NCI-H748 treated with DMSO at 0.1 percent for 48 hours (cell line): Measurements from ENCODE around the gene GPR171.
"Not testable (repeated sequence)": the region's sequence is repeated elsewhere in the genome, so short reads cannot be mapped to it uniquely, and the experiment has no call there.

ENCODE experiments used
- DNase-seq: peaks from one replicate; lab custom pipeline; 2025; lab: John Stamatoyannopoulos, UW

GPR171 gene

DNA sequence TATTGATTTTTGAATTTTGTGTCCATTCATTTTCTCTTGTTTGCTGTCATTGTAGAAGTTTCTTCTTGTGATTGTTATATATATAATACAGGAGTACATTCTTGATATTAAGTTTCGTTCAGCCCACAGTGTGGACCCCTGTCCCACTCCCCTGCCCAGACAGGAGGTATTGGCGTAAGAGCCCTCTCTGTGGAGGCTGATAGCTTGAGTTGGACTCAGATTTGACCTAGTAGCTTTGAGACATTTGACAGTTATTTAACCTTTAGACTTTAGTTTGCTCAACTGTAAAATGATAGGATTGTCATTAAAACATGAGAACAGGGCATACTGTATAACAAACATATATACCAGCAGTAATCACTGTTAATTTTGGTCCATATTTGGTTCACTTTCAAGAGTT lies 27.1 kb downstream of the GPR171 start:
- no peak for DNase-seq

DNA sequence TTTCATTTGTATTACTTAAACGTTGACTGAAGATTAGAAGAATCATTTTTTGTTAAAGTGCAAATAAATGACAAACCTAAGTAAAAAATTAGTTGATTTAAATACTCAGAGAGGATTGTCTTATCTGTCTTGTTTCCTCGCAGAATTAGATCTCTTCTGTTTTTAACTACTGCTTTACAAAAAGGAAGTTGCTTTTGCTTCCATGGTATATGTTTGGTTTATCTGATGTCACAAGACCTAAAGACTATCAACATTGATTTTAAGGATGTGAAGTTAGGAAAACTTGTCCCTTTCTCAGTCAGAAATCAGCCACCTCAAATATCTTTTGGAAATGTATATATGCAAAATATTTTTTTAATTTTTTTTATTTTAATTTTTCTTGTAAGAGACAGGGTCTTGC lies 28.7 kb downstream of the GPR171 start:
- no peak for DNase-seq

GRCh38 chr3:151171145-151171757 lies 31.8 kb downstream of the GPR171 start:
- DNase-seq: no peak

DNA sequence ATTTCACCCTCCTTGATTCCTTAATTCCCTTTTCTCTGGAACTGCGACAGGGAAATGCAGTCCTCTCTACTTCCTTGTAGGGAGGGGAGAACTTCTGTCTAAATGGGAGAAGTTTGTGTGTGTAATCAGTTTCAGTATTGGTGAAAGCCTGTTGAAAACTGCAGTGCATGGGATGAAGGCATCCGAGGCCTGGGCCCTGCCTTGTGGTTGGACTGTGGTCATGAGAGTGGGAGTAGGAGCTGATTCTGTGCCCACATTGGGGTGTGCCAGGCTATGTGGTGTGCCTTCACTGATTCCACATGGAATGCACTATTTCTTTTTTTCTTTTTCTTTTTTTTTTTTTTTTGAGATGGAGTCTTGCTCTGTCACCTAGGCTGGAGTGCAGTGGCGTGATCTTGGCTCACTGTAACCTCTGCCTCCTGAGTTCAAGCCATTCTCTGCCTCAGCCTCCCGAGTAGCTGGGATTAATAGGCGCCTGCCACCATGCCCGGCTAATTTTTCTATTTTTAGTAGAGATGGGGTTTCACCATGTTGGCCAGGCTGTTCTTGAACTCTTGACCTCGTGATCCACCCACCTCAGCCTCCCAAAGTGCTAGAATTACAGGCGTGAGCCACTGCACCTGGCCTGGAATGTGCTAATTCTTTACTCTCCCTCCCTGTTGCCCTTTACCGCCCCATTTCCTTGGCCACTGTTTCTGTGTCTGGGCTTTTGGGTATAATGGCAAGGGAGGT lies 32.9 kb downstream of the GPR171 start:
- not testable (repeated sequence) for DNase-seq

DNA sequence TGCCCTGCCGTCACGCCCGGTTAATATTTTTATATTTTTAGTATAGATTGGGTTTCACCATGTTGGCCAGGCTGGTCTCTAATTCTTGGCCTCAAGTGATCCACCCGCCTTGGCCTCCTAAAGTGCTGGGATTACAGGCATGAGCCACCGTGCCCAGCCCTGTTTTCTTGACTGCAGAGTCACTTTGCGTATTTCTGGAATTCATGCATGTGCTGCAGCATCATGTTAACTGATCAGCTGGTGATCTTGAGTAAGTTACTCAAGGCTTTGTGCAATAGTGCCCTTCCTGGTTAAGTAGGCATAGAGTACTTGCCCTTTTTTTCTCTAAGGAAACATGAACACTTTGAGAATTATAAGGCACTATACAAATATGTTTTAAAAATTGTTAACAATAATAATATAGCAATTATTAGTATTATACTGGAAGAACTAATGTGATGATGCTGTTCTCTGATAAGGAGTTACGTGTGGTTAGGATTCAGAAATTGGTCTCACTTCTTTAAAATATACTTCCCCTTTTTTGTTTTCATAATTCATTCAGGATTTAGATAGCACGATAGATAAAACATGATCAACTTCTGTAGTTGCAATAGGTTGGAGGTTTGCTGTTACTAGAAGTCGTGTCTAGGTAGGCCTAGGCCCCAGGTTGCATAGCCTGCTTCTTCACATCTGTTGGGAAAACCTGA lies 33.6 kb downstream of the GPR171 start:
- no peak for DNase-seq

- peak; percentile 48 for DNase-seq
Observed at GRCh38 chr3:151168269-151169094, 34.5 kb downstream of the GPR171 start.

DNA sequence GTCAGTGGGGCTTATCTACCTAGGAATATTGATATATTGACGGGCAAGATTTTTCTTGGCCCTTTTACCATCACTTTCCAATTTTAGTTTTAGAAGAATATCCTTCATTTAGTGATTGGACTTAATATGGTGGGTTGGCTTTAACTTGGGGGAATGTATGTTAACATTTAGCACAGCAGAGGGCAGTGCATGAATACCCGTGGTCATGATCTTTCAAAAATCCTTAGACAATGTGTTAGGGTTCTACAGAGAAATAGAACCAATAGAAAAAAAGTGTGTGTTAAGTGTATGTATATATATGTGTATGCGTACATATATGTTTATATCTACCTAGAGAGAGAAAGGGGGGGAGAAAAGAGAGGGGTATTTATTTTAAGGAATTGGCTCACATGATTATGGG lies 36.9 kb downstream of the GPR171 start:
- DNase-seq: no peak

GRCh38 chr3:151165226-151165625 lies 37.8 kb downstream of the GPR171 start:
- no peak for DNase-seq

GRCh38 chr3:151159806-151160205 lies 43.2 kb downstream of the GPR171 start:
- no peak for DNase-seq

DNA sequence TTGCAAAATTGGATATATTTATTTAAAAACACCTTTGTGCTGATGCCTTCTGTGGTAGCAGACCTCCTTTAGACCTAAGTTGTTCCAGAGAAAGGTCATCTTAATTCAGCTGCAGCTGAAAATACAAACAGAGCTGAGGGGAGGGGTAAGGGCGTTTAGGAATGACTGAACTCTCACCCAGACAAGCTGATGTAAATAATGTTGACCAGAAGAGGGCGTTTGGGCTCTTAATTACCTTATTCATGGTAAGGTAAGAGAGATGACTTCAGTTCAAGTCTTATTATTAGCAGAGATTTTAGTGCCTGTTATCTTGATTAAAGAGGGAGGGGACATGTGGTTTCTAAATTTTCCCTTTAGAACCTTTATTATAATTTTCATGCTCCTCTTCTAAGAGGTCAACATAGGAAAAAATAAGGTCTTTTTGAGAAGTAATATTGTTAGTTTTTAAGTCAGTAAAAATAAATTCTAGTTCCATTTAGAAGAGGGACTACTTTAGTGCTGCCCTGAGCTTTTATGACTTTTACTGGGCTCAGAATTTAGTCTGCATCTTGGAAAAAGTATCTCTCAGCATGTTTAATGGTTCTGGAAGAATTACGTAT lies 46.3 kb downstream of the GPR171 start:
- DNase-seq: peak; percentile 52

- no peak for DNase-seq
Observed at GRCh38 chr3:151155409-151156128, 47.4 kb downstream of the GPR171 start.

- DNase-seq: no peak
Observed at GRCh38 chr3:151154566-151154965, 48.5 kb downstream of the GPR171 start.

- no peak for DNase-seq
Observed at GRCh38 chr3:151152455-151153079, 50.4 kb downstream of the GPR171 start.
